Measurements from ENCODE around the gene NRXN3.

DNA sequence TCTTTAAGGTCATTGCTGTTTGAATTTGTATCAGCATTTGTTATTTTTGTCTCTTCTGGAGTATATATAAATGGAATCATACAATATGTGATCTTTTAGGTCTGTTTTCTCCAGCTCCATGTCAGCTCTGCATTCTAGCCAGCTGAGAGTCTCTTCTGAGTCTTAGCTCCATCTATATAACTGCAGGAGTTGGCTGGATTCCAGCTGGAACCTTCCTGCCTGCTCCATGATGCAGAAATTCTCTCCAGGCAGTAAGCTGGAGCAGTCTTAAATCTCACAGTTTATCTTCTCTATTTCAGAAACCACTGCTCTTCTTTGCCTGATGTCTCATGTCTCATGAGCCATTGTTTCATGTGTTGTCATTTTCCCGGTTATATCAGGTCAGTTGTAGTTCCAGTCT, 827.6 kb downstream of the NRXN3 start:
- TF ChIP-seq, protein P1, sequence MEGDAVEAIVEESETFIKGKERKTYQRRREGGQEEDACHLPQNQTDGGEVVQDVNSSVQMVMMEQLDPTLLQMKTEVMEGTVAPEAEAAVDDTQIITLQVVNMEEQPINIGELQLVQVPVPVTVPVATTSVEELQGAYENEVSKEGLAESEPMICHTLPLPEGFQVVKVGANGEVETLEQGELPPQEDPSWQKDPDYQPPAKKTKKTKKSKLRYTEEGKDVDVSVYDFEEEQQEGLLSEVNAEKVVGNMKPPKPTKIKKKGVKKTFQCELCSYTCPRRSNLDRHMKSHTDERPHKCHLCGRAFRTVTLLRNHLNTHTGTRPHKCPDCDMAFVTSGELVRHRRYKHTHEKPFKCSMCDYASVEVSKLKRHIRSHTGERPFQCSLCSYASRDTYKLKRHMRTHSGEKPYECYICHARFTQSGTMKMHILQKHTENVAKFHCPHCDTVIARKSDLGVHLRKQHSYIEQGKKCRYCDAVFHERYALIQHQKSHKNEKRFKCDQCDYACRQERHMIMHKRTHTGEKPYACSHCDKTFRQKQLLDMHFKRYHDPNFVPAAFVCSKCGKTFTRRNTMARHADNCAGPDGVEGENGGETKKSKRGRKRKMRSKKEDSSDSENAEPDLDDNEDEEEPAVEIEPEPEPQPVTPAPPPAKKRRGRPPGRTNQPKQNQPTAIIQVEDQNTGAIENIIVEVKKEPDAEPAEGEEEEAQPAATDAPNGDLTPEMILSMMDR (IDR thresholded peaks at IDR 0.05; ENCODE audit: low read length) = no peak
- TF ChIP-seq EZH2 (IDR thresholded peaks at IDR 0.05; ENCODE audit: borderline replicate concordance, low read length) = no peak

Data from OCI-LY1 (cell line).